Mucosa of stomach (tissue), 1 donor: ENCODE measurements around the gene MED22.

ENCODE experiments used
- H3K27me3 ChIP-seq: one replicate; pipeline ENCODE4 v1.7.0; 2013; ENCODE audit warnings: mild to moderate bottlenecking, low read length; ENCODE audit not compliant: control insufficient read depth, insufficient read depth
- H3K36me3 ChIP-seq: one replicate; pipeline ENCODE4 v1.7.0; 2013; ENCODE audit warnings: low read length; ENCODE audit not compliant: control insufficient read depth, insufficient read depth
- H3K4me1 ChIP-seq: one replicate; pipeline ENCODE4 v1.7.0; 2013; ENCODE audit warnings: mild to moderate bottlenecking, low read length; ENCODE audit not compliant: control insufficient read depth, insufficient read depth
- H3K4me3 ChIP-seq: one replicate; pipeline ENCODE4 v1.7.0; 2013; ENCODE audit warnings: low read length
- H3K9ac ChIP-seq: one replicate; pipeline ENCODE4 v1.7.0; 2013; ENCODE audit warnings: mild to moderate bottlenecking, low read length, moderate library complexity
- H3K9me3 ChIP-seq: one replicate; pipeline ENCODE4 v1.7.0; 2013; ENCODE audit warnings: mild to moderate bottlenecking, low read length, moderate library complexity; ENCODE audit not compliant: control insufficient read depth
- donor health status: Pancreatic carcinoma.

The MED22 gene

GRCh38 chr9:133360400-133361393, 12.8 kb upstream of the MED22 start:
- Histone ChIP-seq H3K9me3 (no peaks in the 10 kb centered on the region), H3K4me1 (peaks cover 33% of the 10 kb centered on the region), H3K36me3 (peaks cover 11% of the 10 kb centered on the region), H3K27me3 (no peaks in the 10 kb centered on the region), H3K4me3 (no peak overlapping the region), H3K9ac (no peak overlapping the region)

GRCh38 chr9:133359399-133360175, 11.7 kb upstream of the MED22 start:
- Histone ChIP-seq H3K36me3 (peaks cover 4% of the 10 kb centered on the region), H3K27me3 (no peaks in the 10 kb centered on the region), H3K4me1 (peaks cover 42% of the 10 kb centered on the region), H3K9me3 (no peaks in the 10 kb centered on the region), H3K9ac (no peak overlapping the region), H3K4me3 (no peak overlapping the region)

GRCh38 chr9:133357656-133358055, 9.7 kb upstream of the MED22 start:
- Histone ChIP-seq H3K36me3 (peaks cover 15% of the 10 kb centered on the region), H3K4me1 (peaks cover 42% of the 10 kb centered on the region), H3K9me3 (no peaks in the 10 kb centered on the region), H3K4me3 (no peak overlapping the region), H3K9ac (no peak overlapping the region), H3K27me3 (no peaks in the 10 kb centered on the region)

GRCh38 chr9:133356391-133357091, 8.6 kb upstream of the MED22 start, which contains the start of the genes SURF1 and SURF2:
TSS of gene SURF1 (minus strand) at chr9:133356487. CDS start at chr9:133356453, 34 bp downstream.
TSS of gene SURF2 (plus strand) at chr9:133356550. CDS start at chr9:133356593, 43 bp downstream.
- no peaks in the 10 kb centered on the region for H3K27me3 ChIP-seq
- H3K9ac ChIP-seq, result peak within 1 kb of the TSS; percentile 75
- peak within 1 kb of the TSS; percentile 41 for H3K4me3 ChIP-seq
- peaks cover 42% of the 10 kb centered on the region for H3K4me1 ChIP-seq
- H3K36me3 ChIP-seq, result peaks cover 23% of the 10 kb centered on the region
- no peaks in the 10 kb centered on the region for H3K9me3 ChIP-seq

GRCh38 chr9:133355881-133356357, 8.0 kb upstream of the MED22 start:
- H3K4me3 ChIP-seq, result peak overlapping the region; percentile 22
- H3K4me1 ChIP-seq, result peaks cover 42% of the 10 kb centered on the region
- H3K9me3 ChIP-seq, result no peaks in the 10 kb centered on the region
- H3K27me3 ChIP-seq, result no peaks in the 10 kb centered on the region
- peaks cover 22% of the 10 kb centered on the region for H3K36me3 ChIP-seq
- peak overlapping the region; percentile 75 for H3K9ac ChIP-seq

- H3K9ac ChIP-seq, result no peak overlapping the region
- peaks cover 31% of the 10 kb centered on the region for H3K4me1 ChIP-seq
- no peaks in the 10 kb centered on the region for H3K9me3 ChIP-seq
- peaks cover 23% of the 10 kb centered on the region for H3K36me3 ChIP-seq
- no peaks in the 10 kb centered on the region for H3K27me3 ChIP-seq
- no peak overlapping the region for H3K4me3 ChIP-seq
Observed at GRCh38 chr9:133354766-133355165, 6.8 kb upstream of the MED22 start.

- H3K9ac ChIP-seq, result peak overlapping the region; percentile 12
- H3K4me1 ChIP-seq, result peaks cover 37% of the 10 kb centered on the region
Observed at GRCh38 chr9:133353548-133353947, 5.6 kb upstream of the MED22 start.

GRCh38 chr9:133352635-133353340, 4.9 kb upstream of the MED22 start:
- Histone ChIP-seq H3K36me3 (peaks cover 32% of the 10 kb centered on the region), H3K4me1 (peaks cover 29% of the 10 kb centered on the region), H3K9ac (no peak overlapping the region), H3K4me3 (no peak overlapping the region), H3K27me3 (no peaks in the 10 kb centered on the region), H3K9me3 (no peaks in the 10 kb centered on the region)

More at GRCh38 chr9:133353548-133353947, 5.6 kb upstream of the MED22 start:
- Histone ChIP-seq H3K9me3 (no peaks in the 10 kb centered on the region), H3K27me3 (no peaks in the 10 kb centered on the region), H3K36me3 (peaks cover 32% of the 10 kb centered on the region), H3K4me3 (no peak overlapping the region)

GRCh38 chr9:133351908-133352634, 4.1 kb upstream of the MED22 start:
- H3K36me3 ChIP-seq, result peaks cover 32% of the 10 kb centered on the region
- peaks cover 23% of the 10 kb centered on the region for H3K4me1 ChIP-seq
- no peaks in the 10 kb centered on the region for H3K27me3 ChIP-seq
- H3K9me3 ChIP-seq, result no peaks in the 10 kb centered on the region
- no peak overlapping the region for H3K4me3 ChIP-seq
- H3K9ac ChIP-seq, result no peak overlapping the region

GRCh38 chr9:133351526-133351907, 3.6 kb upstream of the MED22 start:
- no peaks in the 10 kb centered on the region for H3K27me3 ChIP-seq
- H3K9me3 ChIP-seq, result no peaks in the 10 kb centered on the region
- H3K4me1 ChIP-seq, result peaks cover 26% of the 10 kb centered on the region
- H3K4me3 ChIP-seq, result no peak overlapping the region
- H3K9ac ChIP-seq, result no peak overlapping the region
- H3K36me3 ChIP-seq, result peaks cover 32% of the 10 kb centered on the region
